Activated naive CD8-positive, alpha-beta T cell (primary cell): ENCODE data around the gene COL25A1.

ENCODE experiments used
- H3K27ac Mint-ChIP-seq: one replicate; pipeline ENCODE4 v1.8.0; 2021; ENCODE audit warnings: mixed read lengths
- H3K27me3 Mint-ChIP-seq: one replicate; pipeline ENCODE4 v1.8.0; 2021; ENCODE audit warnings: mixed read lengths
- H3K36me3 Mint-ChIP-seq: one replicate; pipeline ENCODE4 v1.8.0; 2021; ENCODE audit warnings: mixed read lengths
- H3K4me1 Mint-ChIP-seq: one replicate; pipeline ENCODE4 v1.8.0; 2021; ENCODE audit warnings: low read depth, mixed read lengths
- H3K4me3 Mint-ChIP-seq: one replicate; pipeline ENCODE4 v1.8.0; 2021; ENCODE audit warnings: mild to moderate bottlenecking, mixed read lengths
- H3K9me3 Mint-ChIP-seq: one replicate; pipeline ENCODE4 v1.8.0; 2021; ENCODE audit warnings: low read depth, mixed read lengths

The COL25A1 gene

GRCh38 chr4:108831291-108831690 is 471.2 kb downstream of the COL25A1 start:
- peaks cover 4% of the 10 kb centered on the region for H3K4me1 Mint-ChIP-seq
- no peak overlapping the region for H3K27ac Mint-ChIP-seq
- no peak overlapping the region for H3K4me3 Mint-ChIP-seq
- peaks cover 9% of the 10 kb centered on the region for H3K27me3 Mint-ChIP-seq
- H3K36me3 Mint-ChIP-seq, result no peaks in the 10 kb centered on the region
- H3K9me3 Mint-ChIP-seq, result no peaks in the 10 kb centered on the region

- no peak overlapping the region for H3K27ac Mint-ChIP-seq
- no peaks in the 10 kb centered on the region for H3K36me3 Mint-ChIP-seq
- no peaks in the 10 kb centered on the region for H3K9me3 Mint-ChIP-seq
- H3K27me3 Mint-ChIP-seq, result peaks cover 9% of the 10 kb centered on the region
- H3K4me1 Mint-ChIP-seq, result peaks cover 4% of the 10 kb centered on the region
- H3K4me3 Mint-ChIP-seq, result no peak overlapping the region
Observed at GRCh38 chr4:108830509-108831244, 471.8 kb downstream of the COL25A1 start.

GRCh38 chr4:108829966-108830492 is 472.4 kb downstream of the COL25A1 start:
- Mint-ChIP-seq H3K27me3 (peaks cover 9% of the 10 kb centered on the region), H3K4me1 (peaks cover 4% of the 10 kb centered on the region), H3K36me3 (no peaks in the 10 kb centered on the region), H3K4me3 (no peak overlapping the region), H3K9me3 (no peaks in the 10 kb centered on the region), H3K27ac (no peak overlapping the region)

- peaks cover 4% of the 10 kb centered on the region for H3K4me1 Mint-ChIP-seq
- no peak overlapping the region for H3K4me3 Mint-ChIP-seq
- no peak overlapping the region for H3K27ac Mint-ChIP-seq
- no peaks in the 10 kb centered on the region for H3K36me3 Mint-ChIP-seq
- H3K27me3 Mint-ChIP-seq, result peaks cover 9% of the 10 kb centered on the region
- H3K9me3 Mint-ChIP-seq, result no peaks in the 10 kb centered on the region
Observed at GRCh38 chr4:108828620-108829019, 473.8 kb downstream of the COL25A1 start.

GRCh38 chr4:108825737-108826136 is 476.7 kb downstream of the COL25A1 start:
- Mint-ChIP-seq H3K4me1 (peaks cover 3% of the 10 kb centered on the region), H3K4me3 (no peak overlapping the region), H3K27ac (no peak overlapping the region), H3K9me3 (no peaks in the 10 kb centered on the region), H3K36me3 (no peaks in the 10 kb centered on the region), H3K27me3 (peaks cover 5% of the 10 kb centered on the region)

GRCh38 chr4:108821351-108821930 is 481.0 kb downstream of the COL25A1 start:
- Mint-ChIP-seq H3K27ac (no peak overlapping the region), H3K27me3 (peaks cover 1% of the 10 kb centered on the region), H3K4me1 (no peaks in the 10 kb centered on the region), H3K36me3 (no peaks in the 10 kb centered on the region), H3K9me3 (no peaks in the 10 kb centered on the region), H3K4me3 (no peak overlapping the region)

- H3K9me3 Mint-ChIP-seq, result no peaks in the 10 kb centered on the region
- no peaks in the 10 kb centered on the region for H3K4me1 Mint-ChIP-seq
- no peak overlapping the region for H3K27ac Mint-ChIP-seq
- no peak overlapping the region for H3K4me3 Mint-ChIP-seq
- H3K27me3 Mint-ChIP-seq, result peaks cover 2% of the 10 kb centered on the region
- no peaks in the 10 kb centered on the region for H3K36me3 Mint-ChIP-seq
Observed at GRCh38 chr4:108820492-108821350, 481.7 kb downstream of the COL25A1 start.

- Mint-ChIP-seq H3K4me3 (no peak overlapping the region), H3K27me3 (peaks cover 12% of the 10 kb centered on the region), H3K4me1 (no peaks in the 10 kb centered on the region), H3K9me3 (no peaks in the 10 kb centered on the region), H3K27ac (no peak overlapping the region), H3K36me3 (no peaks in the 10 kb centered on the region)
Observed at GRCh38 chr4:108814326-108814725, 488.1 kb downstream of the COL25A1 start.

GRCh38 chr4:108813261-108813660 is 489.2 kb downstream of the COL25A1 start:
- no peaks in the 10 kb centered on the region for H3K36me3 Mint-ChIP-seq
- H3K4me3 Mint-ChIP-seq, result no peak overlapping the region
- H3K27me3 Mint-ChIP-seq, result peaks cover 12% of the 10 kb centered on the region
- H3K27ac Mint-ChIP-seq, result no peak overlapping the region
- H3K9me3 Mint-ChIP-seq, result no peaks in the 10 kb centered on the region
- H3K4me1 Mint-ChIP-seq, result no peaks in the 10 kb centered on the region

GRCh38 chr4:108811486-108811885 is 491.0 kb downstream of the COL25A1 start:
- no peak overlapping the region for H3K4me3 Mint-ChIP-seq
- H3K36me3 Mint-ChIP-seq, result no peaks in the 10 kb centered on the region
- H3K9me3 Mint-ChIP-seq, result no peaks in the 10 kb centered on the region
- no peak overlapping the region for H3K27ac Mint-ChIP-seq
- peaks cover 18% of the 10 kb centered on the region for H3K27me3 Mint-ChIP-seq
- no peaks in the 10 kb centered on the region for H3K4me1 Mint-ChIP-seq

GRCh38 chr4:108810087-108810486 is 492.4 kb downstream of the COL25A1 start:
- Mint-ChIP-seq H3K9me3 (no peaks in the 10 kb centered on the region), H3K4me3 (no peak overlapping the region), H3K27ac (no peak overlapping the region), H3K36me3 (no peaks in the 10 kb centered on the region), H3K27me3 (peaks cover 18% of the 10 kb centered on the region), H3K4me1 (no peaks in the 10 kb centered on the region)

GRCh38 chr4:108804648-108805273 is 497.7 kb downstream of the COL25A1 start:
- Mint-ChIP-seq H3K4me3 (no peak overlapping the region), H3K9me3 (no peaks in the 10 kb centered on the region)

GRCh38 chr4:108799306-108799705 is 503.2 kb downstream of the COL25A1 start:
- H3K27ac Mint-ChIP-seq, result no peak overlapping the region
- H3K9me3 Mint-ChIP-seq, result no peaks in the 10 kb centered on the region
- H3K4me1 Mint-ChIP-seq, result no peaks in the 10 kb centered on the region
- no peaks in the 10 kb centered on the region for H3K27me3 Mint-ChIP-seq
- H3K4me3 Mint-ChIP-seq, result no peak overlapping the region
- H3K36me3 Mint-ChIP-seq, result no peaks in the 10 kb centered on the region

More at GRCh38 chr4:108804648-108805273, 497.7 kb downstream of the COL25A1 start:
- Mint-ChIP-seq H3K27ac (no peak overlapping the region), H3K27me3 (peaks cover 8% of the 10 kb centered on the region), H3K4me1 (no peaks in the 10 kb centered on the region), H3K36me3 (no peaks in the 10 kb centered on the region)

- Mint-ChIP-seq H3K4me1 (no peaks in the 10 kb centered on the region), H3K27me3 (no peaks in the 10 kb centered on the region), H3K36me3 (no peaks in the 10 kb centered on the region), H3K9me3 (no peaks in the 10 kb centered on the region), H3K4me3 (no peak overlapping the region), H3K27ac (no peak overlapping the region)
Observed at GRCh38 chr4:108796173-108796572, 506.3 kb downstream of the COL25A1 start.
